ENCODE measurements around the gene TP53BP2.
"Not testable (repeated sequence)": the region's sequence is repeated elsewhere in the genome, so short reads cannot be mapped to it uniquely, and the experiment has no call there.

TP53BP2 gene, protein sequence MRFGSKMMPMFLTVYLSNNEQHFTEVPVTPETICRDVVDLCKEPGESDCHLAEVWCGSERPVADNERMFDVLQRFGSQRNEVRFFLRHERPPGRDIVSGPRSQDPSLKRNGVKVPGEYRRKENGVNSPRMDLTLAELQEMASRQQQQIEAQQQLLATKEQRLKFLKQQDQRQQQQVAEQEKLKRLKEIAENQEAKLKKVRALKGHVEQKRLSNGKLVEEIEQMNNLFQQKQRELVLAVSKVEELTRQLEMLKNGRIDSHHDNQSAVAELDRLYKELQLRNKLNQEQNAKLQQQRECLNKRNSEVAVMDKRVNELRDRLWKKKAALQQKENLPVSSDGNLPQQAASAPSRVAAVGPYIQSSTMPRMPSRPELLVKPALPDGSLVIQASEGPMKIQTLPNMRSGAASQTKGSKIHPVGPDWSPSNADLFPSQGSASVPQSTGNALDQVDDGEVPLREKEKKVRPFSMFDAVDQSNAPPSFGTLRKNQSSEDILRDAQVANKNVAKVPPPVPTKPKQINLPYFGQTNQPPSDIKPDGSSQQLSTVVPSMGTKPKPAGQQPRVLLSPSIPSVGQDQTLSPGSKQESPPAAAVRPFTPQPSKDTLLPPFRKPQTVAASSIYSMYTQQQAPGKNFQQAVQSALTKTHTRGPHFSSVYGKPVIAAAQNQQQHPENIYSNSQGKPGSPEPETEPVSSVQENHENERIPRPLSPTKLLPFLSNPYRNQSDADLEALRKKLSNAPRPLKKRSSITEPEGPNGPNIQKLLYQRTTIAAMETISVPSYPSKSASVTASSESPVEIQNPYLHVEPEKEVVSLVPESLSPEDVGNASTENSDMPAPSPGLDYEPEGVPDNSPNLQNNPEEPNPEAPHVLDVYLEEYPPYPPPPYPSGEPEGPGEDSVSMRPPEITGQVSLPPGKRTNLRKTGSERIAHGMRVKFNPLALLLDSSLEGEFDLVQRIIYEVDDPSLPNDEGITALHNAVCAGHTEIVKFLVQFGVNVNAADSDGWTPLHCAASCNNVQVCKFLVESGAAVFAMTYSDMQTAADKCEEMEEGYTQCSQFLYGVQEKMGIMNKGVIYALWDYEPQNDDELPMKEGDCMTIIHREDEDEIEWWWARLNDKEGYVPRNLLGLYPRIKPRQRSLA

DNA sequence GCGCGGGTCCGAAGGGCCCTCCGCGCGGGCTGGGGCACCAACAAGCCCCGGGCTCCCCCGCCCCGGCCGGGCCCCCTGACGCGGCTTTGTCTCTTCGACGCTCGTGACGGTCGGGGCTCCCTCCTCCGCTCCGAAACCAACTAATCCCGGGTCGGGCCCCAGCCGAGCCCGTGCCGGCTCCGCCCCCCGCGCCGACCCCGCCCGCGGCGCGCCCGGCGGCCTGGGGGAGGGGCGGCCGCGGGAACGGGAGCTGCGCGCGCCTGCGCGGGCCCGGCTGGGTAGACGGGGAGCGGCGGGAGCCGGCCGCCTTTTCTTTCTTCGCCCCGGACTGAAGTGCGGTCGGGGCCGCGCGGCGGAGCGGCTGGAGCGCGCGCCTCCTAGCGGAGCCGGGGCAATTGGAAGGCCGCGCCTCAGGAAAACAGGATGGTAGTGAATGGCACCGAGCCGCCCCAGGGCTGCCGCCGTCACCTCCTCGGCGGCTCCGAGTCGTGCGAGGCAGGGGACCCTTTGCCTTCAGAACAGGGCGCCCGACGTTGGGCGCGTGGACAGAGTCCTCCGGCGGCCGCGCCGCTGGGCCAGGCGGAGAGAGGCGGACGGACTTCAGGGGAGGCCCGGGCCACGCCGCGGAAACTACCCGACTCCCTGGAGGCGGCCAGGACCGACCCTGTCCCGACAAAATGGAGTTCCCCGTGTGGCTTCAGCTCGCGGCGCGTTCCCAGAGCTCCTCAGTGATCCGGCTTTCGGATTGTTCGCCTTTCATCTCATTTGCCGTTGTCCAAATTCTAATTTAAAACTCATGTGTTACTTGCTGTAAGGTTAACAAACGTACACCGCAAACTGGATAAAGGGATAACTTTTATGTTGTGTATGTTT, at the start of gene TP53BP2:
TSS of gene TP53BP2 (minus strand) at position 138 of the 873 bp plus-strand sequence. CDS start 267 bp downstream, outside the sequence.
- peak; percentile 38 for DNase-seq

DNA sequence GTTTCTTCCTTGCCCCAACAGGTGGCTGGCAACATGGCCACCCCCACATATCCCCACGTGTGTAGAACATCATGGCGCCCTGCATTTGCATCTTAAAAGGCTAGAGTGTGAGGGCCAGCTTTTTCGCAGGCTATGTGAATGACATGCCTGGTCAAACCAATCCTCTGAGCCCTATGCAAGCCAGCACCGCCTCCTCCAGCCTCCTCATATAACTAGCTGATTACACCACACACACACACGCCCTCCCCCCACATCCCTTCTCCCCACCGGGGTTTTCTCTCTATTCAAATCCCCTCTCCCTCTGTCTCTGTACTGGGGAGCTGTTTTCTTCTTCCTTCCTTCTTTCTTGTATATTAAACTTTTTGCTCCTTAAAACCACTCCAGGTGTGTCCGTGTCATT, 44.7 kb upstream of the TP53BP2 start:
- DNase-seq: not testable (repeated sequence)

DNA sequence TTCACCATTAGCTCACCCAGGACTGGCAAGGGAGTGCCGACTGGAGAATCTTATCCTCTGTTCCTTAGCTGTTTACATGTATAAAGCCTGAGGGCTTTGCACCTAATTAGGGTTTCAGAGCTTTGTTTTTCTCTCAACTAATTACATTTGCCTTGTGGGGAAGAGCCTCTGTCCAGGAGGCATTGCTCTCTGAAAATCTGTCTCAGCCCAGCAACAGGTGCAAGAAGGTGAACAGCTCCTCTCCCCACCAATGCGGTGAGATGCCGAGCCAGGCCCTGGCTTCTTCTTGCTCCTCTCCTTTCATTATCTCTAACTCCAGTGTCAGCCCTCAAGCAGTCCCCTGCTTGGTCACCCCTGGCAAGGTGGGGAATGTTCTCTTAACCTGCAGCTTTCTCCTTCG, 43.6 kb upstream of the TP53BP2 start:
- DNase-seq: not testable (repeated sequence)

DNA sequence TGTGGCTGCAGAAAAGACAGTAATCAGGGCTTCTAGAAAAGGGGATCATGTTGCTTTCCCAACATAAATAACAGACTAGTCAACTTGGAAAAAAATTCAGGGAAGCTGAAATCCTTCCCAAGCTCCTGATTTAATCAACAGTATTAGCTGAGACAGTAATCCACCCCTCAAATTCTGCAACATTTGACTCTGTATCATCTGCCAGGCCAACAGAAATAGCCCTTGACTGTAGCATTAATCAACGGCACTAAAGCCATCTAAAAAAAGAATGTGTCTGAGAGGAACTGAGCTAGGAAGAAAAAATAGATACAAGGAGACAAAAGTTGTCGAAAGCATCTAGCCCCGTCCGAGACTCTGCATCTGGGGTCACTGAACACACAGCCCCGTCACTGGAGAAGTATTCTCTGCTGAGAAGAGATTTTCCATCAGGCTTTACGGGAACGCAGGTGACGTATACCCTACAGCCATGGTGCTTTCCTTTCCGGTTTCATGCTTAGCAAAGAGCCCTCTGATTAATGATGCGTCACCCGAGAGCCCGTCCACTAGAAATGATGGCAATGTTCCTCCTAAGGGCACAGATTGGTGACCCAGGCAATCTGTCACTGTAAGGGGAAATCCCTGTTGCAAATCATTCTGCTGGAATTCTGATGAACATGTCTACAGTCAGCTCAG, 42.1 kb upstream of the TP53BP2 start:
- DNase-seq: peak; percentile 0

DNA sequence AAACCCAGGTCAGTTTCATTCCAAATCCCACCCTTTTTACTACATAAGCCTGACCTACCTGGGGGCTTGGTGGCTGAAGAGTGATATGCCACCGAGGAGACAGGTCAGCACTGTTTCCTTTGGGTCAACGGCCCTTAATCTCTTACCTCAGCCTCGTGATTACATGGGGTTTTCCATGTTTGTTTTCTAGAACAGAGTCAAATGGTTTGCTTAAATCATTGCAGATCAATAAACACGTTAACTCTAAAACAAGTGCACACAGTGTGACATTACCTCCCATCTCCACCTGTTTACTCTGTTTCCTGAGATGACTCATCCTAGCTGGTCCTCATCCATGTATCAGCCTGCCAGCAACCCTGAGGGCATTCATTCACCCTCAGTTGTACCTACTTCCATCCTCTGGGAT, 40.8 kb upstream of the TP53BP2 start:
- peak; percentile 27 for DNase-seq

DNA sequence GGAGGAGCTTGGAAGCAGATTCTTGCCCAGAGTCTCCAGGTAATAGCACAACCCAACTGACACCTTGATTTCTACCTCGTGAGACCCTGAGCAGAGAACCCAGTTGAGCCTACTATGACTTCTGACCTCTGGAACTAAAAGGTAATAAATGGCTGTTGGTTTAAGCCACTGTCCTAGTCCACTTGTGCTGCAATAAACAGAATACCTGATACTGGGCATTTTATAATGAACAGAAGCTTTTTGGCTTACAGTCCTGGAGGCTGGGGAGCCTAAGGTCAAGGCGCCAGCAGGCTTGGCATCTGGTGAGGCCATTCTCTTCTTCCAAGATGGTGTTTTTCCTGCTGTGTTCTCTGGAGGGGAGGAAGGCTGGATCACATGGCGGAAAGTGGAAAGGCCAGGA, 39.9 kb upstream of the TP53BP2 start:
- no peak for DNase-seq

DNA sequence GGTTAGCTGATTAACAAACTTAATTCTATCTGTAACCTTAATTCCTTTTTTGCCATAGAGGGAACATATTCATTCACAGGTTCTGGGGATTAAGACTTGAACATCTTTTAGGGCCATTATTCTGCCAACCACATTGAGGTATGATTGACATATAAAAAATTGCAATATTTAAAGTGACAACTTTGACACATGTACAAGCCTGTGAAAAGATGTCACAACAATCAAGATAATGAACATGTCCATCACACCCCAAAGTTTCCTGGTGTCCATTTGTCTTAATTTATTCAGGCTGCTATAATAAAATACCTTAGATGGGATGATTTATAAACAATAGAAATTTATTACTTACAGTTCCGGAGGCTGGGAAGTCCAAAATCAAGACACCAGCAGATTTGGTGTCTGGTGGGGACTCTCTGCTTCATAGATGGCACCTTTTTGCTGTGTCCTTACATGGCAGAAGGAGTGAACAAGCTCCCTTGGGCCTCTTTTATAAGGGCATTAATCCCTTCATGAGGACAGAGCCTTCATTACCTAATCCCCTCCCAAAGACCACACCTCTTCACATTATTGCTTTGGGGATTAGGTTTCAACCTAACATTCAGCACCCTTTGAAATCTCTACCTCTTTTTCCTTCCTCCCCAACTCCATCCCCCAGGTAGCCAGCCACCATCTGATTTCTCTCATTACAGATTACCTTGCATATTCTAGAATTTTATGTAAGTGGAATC, 33.0 kb upstream of the TP53BP2 start:
- DNase-seq: no peak

DNA sequence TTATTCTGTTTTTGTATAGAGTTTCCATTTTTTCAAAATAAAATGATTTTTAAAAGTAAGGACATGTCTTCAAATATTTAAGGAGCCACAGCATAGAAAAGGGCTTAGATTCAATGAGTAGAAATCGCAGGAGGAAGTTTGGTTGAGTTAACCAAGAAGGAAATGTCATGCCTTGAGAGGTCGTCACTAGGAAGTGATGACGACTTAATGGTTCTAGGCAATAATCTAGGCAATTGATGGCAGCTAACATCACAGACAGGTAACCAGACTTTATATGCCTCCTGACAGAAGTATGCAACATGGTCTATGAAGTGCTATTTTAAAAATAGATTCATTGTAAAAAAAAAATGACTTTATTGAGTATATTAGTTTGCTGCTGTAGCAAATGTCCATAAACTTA, 32.1 kb upstream of the TP53BP2 start:
- DNase-seq: no peak

DNA sequence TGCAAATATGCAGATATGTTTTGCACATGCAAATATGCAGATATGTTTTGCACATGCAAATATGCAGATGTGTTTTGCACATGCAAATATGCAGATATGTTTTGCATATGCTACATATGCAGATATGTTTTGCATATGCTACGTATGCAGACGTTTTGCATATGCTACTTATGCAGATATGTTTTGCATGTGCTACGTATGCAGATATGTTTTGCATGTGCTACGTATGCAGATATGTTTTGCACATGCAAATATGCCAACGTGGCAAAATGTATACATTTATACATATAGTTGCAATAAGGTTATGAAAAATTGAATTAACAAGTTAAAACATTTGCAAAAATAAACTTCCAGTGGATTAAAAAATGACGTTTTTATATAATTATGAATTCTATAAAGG, 30.8 kb upstream of the TP53BP2 start:
- DNase-seq: no peak

DNA sequence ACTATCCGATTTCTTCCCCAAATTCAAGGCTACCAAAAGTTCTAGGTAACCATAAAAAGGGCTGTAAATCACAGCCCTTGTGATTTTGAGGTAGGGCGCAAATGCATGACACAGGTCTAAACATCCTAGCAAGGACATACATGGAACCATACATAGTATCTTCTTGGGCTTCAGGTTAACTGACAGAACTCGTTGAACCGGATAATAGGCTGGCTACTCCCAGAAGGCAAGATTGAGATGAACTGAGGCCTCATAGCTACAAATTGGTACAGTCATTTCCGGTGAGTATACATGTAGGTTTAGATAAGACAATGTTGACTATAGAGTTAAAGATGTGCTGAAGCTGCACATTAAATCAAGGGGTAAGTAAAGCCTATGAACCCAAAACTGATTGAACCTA, 27.3 kb upstream of the TP53BP2 start:
- no peak for DNase-seq

DNA sequence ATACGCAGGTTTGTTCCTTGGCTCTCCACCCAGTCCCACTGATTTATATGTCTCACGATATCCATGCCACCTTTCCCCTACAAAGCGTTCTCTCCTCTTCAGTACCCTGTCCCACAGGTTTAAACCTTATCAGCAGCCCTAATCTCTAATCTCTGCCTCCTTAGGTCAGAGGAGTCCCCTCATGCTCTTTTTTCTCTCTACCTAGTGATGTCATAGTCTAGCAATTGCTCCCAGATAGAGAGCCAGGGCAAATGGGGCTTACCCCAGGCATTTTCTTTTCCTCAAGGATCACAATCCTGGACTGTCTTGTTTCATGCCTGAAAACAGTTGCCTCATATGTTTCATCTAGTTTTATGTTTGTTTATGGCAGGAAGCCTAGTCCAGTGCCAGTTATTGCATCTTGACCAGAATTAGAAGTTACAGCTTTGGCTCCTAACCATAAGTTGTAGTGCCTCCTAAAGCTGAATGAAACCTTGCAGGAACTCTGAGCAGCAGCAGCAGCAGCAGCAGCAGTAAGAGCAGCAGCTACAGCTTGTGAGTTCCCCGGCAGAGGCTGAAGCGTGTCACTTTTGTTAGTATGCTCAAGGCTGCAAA, 26.7 kb upstream of the TP53BP2 start:
- DNase-seq: no peak

DNA sequence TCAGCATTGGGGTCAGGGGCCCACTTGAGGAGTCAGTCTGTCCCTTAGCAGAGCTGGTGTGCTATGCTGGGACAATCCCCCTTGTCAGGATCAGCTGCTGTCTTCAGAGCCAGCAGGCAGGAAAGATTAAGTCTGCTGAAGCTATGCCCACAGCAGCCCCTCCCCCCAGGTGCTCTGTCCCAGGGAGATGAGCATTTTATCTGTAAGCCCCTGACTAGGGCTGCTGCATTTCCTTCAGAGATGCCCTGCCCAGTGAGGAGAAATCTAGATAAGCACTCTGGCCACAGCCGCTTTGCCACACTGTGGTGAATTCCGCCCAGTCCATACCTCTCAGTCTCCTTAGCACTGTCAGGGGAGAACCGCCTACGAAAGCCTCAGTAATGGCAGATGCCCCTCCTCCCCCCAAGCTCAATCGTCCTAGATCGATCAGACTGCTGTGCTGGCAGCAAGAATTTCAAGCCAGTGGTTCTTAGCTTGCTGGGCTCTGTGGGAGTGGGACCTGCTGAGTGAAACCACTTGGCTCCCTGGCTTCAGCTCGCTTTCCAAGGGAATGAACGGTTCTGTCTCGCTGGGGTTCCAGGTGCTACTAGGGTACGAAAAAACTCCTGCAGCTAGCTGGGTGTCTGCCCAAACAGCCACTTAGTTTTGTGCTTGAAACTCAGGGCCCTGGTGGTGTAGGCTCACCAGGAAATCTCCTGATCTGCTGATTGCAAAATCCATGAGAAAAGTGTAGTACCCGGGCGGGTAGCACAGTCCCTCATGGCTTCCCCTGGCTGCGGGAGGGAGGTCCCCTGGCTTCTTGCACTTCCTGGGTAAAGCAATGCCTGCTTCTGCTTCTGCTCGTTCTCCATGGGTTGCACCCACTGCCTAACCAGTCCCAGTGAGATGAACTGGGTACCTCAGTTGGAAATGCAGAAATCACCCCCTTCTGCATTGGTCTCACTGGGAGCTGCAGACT, 25.1 kb upstream of the TP53BP2 start:
- no peak for DNase-seq

DNA sequence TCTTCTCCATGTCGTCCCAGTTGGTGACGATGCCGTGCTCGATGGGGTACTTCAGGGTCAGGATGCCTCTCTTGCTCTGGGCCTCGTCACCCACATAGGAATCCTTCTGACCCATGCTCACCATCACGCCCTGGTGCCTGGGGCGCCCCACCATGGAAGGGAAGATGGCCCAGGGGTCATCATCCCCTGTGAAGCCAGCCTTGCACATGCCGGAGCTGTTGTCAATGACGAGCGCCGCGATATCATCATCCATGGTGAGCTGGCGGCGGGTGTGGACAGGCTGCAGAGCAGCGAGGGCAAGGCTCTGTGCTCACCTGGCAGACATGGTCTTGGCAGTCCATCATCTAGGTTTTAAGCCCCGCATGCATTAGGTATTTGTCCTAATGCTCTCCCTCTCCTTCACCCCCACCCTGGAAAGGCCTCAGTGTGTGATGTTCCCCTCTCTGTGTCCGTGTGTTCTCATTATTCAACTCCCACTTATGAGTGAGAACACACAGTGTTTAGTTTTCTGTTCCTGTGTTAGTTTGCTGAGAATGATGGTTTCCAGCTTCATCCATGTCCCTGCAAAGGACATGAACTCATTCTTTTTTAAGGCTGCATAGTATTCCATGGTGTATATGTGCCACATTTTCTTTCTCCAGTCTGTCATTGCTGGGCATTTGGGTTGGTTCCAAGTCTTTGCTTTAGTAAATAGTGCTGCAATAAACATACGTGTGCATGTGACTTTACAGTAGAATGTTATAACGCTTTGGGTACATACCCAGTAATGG, 19.0 kb upstream of the TP53BP2 start:
- DNase-seq: not testable (repeated sequence)

DNA sequence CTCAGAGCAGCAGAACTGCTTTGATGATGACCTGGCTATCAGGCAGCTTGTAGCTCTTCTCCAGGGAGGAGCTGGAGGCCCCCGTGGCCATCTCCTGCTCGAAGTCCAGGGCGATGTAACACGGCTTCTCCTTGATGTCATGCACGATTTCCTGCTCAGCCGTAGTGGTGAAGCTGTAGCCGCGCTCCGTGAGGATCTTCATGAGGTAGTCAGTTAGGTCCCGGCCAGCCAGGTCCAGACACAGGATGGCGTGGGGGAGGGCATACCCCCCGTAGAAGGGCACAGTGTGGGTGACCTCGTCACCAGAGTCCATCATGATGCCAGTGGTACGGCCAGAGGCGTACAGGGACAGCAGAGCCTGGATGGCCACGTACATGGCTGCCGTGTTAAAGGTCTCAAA, 18.3 kb upstream of the TP53BP2 start:
- DNase-seq: no peak

DNA sequence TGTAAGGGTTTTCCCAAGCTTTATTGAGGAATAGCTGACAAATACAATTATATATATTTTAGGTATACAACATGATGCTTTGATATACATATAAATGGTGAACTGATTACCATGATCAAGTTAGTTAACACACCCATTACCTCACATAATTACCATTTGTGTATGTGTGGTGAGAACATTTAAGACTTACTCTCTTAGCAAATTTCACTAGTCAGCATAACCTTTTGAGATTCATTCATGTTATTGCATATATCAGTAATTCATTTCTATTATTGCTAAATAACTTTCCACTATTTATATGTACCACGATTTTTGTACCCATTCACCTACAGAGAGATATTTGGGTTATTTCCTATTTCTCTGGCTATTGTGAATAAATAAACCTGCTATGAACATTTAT, 16.2 kb upstream of the TP53BP2 start:
- no peak for DNase-seq

DNA sequence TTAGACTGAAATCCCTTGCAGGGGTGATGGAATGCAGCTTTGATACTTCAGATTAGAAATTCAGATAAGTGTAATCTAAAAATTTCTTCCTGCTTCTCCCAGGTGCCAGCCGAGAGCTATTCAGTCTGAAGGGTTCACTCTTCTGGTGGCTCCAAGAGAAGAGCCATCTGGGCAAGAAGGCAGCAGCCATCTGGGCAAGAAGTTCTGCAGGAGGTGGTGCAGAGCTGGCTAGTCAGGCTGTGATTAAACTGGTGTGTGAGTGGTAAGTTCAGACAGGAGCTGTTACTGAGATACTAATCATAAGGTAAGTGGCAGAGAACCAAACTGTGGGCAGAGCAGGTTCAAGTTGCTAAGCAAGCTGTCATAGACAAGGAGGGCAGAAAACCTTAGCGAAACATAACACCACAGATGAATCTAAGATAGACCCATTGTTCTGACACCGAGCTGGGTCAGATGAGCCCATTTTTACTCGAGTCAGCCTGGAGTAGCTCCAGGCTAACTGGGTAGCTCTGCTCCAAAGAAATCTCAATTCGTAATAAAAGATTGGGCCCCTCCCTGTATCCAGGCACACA, 14.4 kb upstream of the TP53BP2 start:
- no peak for DNase-seq

DNA sequence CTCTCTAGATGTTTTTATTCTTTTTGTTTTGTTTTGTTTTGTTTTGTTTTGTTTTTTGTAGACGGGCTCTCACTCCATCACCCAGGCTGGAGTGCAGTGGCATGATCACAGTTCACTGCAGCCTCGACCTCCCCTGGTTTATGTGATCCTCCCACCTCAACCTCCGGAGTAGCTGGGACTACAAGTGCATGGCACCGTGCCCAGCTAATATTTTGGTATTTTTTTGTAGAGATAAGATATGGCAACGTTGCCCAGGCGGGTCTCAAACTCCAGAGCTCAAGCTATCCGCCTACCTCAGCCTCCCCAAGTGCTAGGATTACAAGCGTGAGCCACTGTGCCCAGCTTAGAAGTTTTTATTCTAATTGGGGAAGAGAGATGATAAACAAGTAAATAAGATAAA, 13.3 kb upstream of the TP53BP2 start:
- no peak for DNase-seq

DNA sequence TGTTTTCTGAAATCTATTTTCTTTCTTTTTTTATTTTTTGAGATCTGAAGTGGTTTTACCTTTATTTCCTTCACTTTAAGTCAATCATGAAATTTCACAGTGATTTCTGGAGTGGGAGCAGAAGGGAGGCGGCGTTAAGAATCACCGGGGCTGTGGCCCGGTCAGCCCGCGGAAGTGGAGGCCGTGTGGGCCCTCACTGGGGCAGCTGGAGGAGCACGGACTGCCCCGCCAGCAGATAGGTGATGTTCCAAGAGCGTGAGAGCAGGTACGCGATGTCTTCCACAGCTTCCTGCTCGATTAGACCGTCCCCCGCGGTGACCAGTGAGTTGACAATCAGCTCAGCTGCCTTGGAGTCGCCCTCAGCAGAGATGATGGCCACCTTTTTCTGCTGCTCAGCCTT, 10.6 kb upstream of the TP53BP2 start:
- DNase-seq: no peak
